HPDE6-E6E7 (cell line): ENCODE measurements around the gene RAB10.

ENCODE experiments used
- DNase-seq: peaks from one replicate; pipeline ENCODE4 v3.0.0; 2011; ENCODE audit warnings: missing footprints; ENCODE audit errors: extremely low spot score

RAB10 gene

GRCh38 chr2:26178746-26179436 is 145.0 kb downstream of the RAB10 start:
- no peak for DNase-seq

GRCh38 chr2:26179446-26179913 is 145.6 kb downstream of the RAB10 start:
- no peak for DNase-seq

GRCh38 chr2:26182441-26182840 is 148.6 kb downstream of the RAB10 start:
- no peak for DNase-seq

GRCh38 chr2:26182887-26183630 is 149.2 kb downstream of the RAB10 start:
- no peak for DNase-seq

GRCh38 chr2:26184121-26184520 is 150.2 kb downstream of the RAB10 start:
- DNase-seq: no peak

GRCh38 chr2:26184555-26185303 is 150.8 kb downstream of the RAB10 start:
- DNase-seq: peak; percentile 69

GRCh38 chr2:26185304-26185928 is 151.5 kb downstream of the RAB10 start:
- DNase-seq: no peak

GRCh38 chr2:26185954-26186770 is 152.3 kb downstream of the RAB10 start:
- no peak for DNase-seq
